Measurements from ENCODE around the gene NSMCE4A. TPM values are rescaled to one million over a fixed set of nuclear protein-coding genes. Genes with fewer than 3 reads are reported as not detected.

NSMCE4A gene
- total and polyA plus RNA-seq, 9 of the 15 experiments (the other 6 are each of a cell fraction or from before 2014, with no cell fraction given) = 8.4 to 88.5 (median 46.4) TPM

DNA sequence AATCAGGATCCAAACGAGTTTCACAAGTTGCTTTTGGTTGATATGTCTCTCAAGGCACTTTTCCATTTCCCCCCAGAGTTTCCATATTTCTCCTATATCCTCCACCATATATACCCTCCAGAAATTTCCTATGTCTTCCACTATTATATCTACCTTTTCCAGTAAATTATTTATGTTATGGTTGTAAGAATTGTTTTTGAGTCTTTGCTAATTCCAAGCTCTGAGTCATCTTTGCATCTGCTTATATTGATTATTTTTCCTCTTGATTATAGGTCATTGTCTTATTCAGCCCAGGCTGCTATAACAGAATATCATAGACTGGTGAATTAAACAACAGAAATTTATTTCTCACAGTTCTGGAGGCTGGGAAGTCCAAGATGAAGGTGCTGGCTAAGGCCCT is 26.7 kb upstream of the NSMCE4A start:
- Histone ChIP-seq H3K9me1 (ENCODE audit: control insufficient read depth, insufficient read depth, low read length) (no peaks in the 10 kb centered on the region), H4K20me1 (replicated peaks; ENCODE audit: control insufficient read depth, insufficient read depth, low read length) (no peaks in the 10 kb centered on the region), H3K4me1 (replicated peaks in 1 of 2; ENCODE audit: control insufficient read depth in 2 of 2, insufficient read depth in 2 of 2, low read length in 2 of 2) (no peaks in the 10 kb centered on the region), H3K36me3 (ENCODE audit: control insufficient read depth, insufficient read depth, low read length) (no peaks in the 10 kb centered on the region), H3K9me3 (replicated peaks; ENCODE audit: control insufficient read depth, insufficient read depth, low read depth, low read length) (no peaks in the 10 kb centered on the region), H2AFZ (ENCODE audit: low read depth, low read length) (no peak overlapping the region), H3K27ac (ENCODE audit: extremely low read depth, low read depth, low read length) (no peak overlapping the region), H3K9ac (ENCODE audit: insufficient read depth in 1 of 2, low read depth in 2 of 2, low read length in 2 of 2) (no peak overlapping the region), H3K27me3 (ENCODE audit: control insufficient read depth in 2 of 2, insufficient read depth in 2 of 2, low read length in 2 of 2) (peaks cover 0 to 17% of the 10 kb centered on the region in 2 experiments; a peak in 2 of 5 replicates), H3K4me3 (no peak overlapping the region), H3K79me2 (ENCODE audit: control insufficient read depth, insufficient read depth, low read length) (no peaks in the 10 kb centered on the region), H3K4me2 (ENCODE audit: insufficient read depth, low read length) (no peak overlapping the region)
- ChIA-PET POLR2A (no interaction called here), CTCF (ENCODE audit: low intra/inter-chr PET ratio) (no interaction called here)
- in situ Hi-C loops (cut with MboI) (no loop called here), intact Hi-C loops (cut with micrococcal nuclease) (no loop called here)
- ATAC-seq (no peak), FAIRE-seq (no peak), DNase-seq (ENCODE audit: extremely low read depth in 1 of 4, low spot score in 3 of 4) (no peak)
- 0% methylated on average over 1 of the region's 1 CpG for WGBS (ENCODE audit: insufficient coverage, low coverage, missing lambda C conversion rate)
- TF ChIP-seq, protein P1, sequence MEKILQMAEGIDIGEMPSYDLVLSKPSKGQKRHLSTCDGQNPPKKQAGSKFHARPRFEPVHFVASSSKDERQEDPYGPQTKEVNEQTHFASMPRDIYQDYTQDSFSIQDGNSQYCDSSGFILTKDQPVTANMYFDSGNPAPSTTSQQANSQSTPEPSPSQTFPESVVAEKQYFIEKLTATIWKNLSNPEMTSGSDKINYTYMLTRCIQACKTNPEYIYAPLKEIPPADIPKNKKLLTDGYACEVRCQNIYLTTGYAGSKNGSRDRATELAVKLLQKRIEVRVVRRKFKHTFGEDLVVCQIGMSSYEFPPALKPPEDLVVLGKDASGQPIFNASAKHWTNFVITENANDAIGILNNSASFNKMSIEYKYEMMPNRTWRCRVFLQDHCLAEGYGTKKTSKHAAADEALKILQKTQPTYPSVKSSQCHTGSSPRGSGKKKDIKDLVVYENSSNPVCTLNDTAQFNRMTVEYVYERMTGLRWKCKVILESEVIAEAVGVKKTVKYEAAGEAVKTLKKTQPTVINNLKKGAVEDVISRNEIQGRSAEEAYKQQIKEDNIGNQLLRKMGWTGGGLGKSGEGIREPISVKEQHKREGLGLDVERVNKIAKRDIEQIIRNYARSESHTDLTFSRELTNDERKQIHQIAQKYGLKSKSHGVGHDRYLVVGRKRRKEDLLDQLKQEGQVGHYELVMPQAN (IDR thresholded peaks at IDR 0.05; ENCODE audit: borderline replicate concordance) = no peak
- TF ChIP-seq, protein P2, sequence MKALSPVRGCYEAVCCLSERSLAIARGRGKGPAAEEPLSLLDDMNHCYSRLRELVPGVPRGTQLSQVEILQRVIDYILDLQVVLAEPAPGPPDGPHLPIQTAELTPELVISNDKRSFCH (CRISPR knock-in tag; IDR thresholded peaks at IDR 0.05) = no peak
- TF ChIP-seq, protein P2 (tag; IDR thresholded peaks at IDR 0.05) = no peak
- TF ChIP-seq XRCC5 (IDR thresholded peaks at IDR 0.05; ENCODE audit: low read depth, low read length) (no peak), TBP (optimal IDR thresholded peaks at IDR 0.05; ENCODE audit: low read depth, low read length) (no peak), NCOA4 (IDR thresholded peaks at IDR 0.05; ENCODE audit: partially characterized antibody) (no peak), RAD51 (IDR thresholded peaks at IDR 0.05; ENCODE audit: borderline replicate concordance, low read depth) (no peak), NCOA6 (IDR thresholded peaks at IDR 0.05) (no peak), SREBF1 (IDR thresholded peaks at IDR 0.05; ENCODE audit: borderline replicate concordance, low read depth, low read length) (no peak), ZNF347 (CRISPR knock-in tag; IDR thresholded peaks at IDR 0.05; ENCODE audit: low read depth) (no peak), NBN (IDR thresholded peaks at IDR 0.05; ENCODE audit: low read depth) (no peak), HDGF (IDR thresholded peaks at IDR 0.05) (no peak), FOXK2 (conservative IDR thresholded peaks at IDR 0.05 in 1 of 2, IDR thresholded peaks at IDR 0.05 in 1 of 2; ENCODE audit: low read depth in 2 of 2) (no peak), ZNF133 (CRISPR knock-in tag; IDR thresholded peaks at IDR 0.05) (no peak)
- TF ChIP-seq, protein P3, sequence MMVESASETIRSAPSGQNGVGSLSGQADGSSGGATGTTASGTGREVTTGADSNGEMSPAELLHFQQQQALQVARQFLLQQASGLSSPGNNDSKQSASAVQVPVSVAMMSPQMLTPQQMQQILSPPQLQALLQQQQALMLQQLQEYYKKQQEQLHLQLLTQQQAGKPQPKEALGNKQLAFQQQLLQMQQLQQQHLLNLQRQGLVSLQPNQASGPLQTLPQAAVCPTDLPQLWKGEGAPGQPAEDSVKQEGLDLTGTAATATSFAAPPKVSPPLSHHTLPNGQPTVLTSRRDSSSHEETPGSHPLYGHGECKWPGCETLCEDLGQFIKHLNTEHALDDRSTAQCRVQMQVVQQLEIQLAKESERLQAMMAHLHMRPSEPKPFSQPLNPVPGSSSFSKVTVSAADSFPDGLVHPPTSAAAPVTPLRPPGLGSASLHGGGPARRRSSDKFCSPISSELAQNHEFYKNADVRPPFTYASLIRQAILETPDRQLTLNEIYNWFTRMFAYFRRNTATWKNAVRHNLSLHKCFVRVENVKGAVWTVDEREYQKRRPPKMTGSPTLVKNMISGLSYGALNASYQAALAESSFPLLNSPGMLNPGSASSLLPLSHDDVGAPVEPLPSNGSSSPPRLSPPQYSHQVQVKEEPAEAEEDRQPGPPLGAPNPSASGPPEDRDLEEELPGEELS (CRISPR knock-in tag; IDR thresholded peaks at IDR 0.05; ENCODE audit: borderline replicate concordance) = no peak
- BruUV-seq (replicated peaks) = no TSS peak

Measured in K562 (cell line).